ENCODE measurements around the gene HOXB7. TPM values are rescaled to one million over a fixed set of nuclear protein-coding genes. Genes with fewer than 3 reads are reported as not detected.

The HOXB7 gene
- total RNA-seq, 1 donor from 2014 or later, result 9.9 TPM

DNA sequence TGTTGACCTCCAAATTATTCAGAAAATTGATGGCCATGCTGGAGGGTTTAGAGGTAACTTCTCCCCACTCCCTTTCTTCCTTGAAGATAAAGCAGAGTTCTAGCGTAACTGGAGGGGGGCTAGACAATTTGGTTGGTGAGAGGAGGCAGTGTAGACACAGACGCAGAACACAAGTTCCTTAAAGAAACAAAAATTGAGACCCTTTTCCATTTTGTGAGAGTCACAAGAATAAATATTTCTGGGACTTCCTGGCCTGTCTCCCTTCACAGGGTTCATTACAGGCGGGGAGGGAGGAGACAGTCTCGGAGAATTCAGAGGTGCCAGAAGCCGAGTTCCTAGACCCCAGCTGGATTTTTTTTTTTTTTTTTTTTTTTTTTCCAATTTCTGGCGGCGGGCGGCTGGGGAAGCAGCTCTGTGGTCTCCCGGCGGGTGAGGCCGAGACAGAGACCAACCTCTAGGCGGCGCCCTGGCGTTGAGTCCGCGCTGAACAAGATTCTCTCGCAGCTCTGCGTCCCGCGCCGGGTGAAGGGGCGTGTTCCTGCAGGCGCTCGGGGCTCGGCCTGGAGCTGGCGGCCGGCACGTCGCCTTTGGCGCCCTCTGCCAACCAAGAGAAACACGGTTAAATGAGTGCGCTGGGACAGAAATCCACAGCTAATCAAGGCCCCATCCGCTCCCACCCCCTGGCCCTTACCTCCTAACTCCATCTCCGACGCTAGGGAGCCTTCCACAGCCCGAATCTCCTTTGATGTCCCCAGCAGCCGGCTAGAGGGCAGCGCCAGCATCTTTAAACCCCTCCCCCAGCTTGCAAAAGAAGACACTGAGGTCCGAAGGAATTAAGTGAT lies 25.6 kb upstream of the HOXB7 start:
- peak; percentile 97 for DNase-seq

DNA sequence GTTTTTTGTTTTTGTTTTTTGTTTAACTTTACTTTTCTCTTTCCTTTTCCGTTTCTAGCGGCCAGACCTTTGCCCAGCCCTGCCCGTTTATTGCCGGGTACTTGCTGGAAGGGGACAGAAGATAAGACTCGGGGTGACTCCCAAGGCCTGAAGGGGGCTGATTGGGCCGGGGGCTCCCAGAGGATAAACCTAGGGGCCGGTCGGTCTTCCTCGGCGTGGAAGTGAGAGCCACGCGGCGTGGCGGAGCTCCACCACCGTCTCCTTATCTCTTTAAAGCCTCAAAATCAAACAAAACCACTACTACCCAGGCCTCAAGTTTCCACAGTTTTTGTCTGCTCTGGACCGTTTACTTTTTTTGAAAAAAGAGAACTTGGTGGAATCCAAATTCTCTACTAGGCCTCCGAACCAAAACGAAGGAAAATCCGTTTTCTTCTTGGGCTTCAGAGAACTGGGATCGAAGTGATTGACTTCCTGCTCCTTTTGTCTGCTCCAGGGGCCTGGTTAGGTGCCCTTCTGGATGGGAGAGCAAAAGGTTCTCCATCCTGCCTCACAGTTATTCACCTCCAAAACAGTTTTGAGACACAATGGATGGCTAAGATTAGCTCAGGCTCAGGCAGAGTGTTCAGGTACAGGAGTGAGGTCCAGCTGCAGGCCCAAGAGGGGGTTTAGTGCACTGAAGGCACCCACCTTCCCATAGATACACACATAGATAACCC lies 23.8 kb upstream of the HOXB7 start:
- no peak for DNase-seq

DNA sequence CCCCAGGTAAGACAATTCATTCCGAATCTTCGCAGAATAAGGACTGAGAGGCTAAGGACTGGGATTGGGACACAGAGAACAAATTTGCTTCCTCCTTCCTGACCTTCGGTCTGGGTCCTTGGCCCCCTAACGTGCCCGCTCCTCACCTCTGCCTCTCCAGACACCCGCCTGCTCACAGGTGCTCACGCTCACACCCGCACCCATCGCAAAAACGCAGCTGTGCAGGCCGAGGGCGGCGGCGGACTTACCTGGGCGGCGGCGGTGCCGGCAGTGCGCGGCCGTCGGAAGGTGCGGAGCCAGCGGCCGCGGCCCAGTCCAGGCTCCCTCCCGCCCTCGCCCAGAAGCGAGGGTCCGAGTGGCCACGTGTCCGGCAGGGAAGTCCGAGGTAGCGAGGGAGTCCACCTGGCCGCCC lies 22.5 kb upstream of the HOXB7 start:
- no peak for DNase-seq

DNA sequence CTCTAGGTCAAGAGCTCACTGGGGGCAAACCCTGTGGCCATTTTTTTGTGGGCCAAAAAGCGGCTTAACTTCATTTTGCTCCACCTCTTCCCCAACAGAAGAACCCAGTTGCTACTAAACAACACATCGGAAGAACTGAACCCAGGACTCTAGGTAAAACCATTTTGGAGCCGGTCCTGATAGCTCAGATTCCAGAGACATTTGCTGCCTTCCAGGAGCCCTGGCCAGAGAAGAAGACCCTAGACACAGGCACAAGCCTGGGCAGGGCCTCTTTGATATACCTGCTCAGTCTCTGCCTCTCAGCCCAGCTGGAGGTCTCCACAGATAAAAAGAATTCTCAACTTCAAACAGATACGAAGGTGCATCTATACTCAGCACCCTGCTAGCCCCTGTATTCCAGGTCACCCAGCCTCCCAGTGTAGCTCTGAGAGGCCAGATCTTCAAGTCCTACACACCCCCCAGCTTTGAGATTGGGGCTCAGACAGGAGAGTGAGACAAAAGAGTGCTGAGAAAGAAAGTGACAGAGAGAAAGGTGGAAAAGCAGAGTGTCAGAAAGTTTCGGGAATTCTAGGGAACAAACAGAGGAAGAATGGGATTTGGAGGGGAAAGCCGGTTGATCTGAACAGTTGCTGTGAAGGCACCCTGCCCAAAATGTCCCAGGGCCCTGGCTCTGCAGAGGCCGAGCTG lies 21.9 kb upstream of the HOXB7 start:
- no peak for DNase-seq

DNA sequence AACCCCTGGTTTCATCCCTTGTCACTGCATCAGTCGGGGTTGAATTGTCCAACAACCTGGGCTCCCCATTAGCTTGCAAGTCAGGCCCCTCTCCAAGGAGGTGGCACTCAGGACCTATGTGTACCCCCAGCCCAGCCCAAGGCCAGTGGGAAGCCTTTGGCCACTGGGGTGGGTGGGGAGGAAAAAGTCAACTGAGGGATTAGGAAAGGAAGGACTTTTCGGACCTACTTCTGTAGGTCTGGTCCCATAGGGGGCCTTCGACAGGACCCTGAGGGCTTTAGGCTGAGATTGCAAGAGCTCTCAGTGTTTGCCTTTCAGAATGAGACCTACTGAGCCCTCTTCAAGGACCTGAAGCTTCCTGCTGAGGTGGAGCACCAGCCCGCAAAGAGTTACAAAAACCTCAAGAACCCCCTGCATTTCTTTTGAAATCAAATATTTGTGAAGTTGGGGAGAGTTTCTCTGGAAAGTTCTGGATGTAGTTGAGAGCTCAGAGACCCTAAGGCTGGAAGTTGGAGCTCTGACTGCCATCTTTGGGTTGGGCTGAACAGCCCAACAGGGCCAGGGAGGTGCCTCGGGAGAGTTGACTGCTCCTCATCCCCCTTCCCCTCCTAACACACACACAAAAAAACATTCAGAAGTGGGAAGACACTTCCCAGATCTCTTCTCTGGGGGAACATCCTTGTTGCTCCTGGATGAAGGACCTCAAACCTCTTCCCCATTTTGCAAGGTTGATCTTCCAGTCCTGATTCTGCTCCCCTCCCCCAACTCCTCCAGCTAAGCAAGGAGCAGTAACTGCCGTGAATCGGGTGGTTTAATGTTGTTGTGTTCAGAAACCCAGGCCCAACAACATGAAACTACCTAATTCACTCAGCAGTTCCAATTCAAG lies 21.1 kb upstream of the HOXB7 start:
- no peak for DNase-seq

DNA sequence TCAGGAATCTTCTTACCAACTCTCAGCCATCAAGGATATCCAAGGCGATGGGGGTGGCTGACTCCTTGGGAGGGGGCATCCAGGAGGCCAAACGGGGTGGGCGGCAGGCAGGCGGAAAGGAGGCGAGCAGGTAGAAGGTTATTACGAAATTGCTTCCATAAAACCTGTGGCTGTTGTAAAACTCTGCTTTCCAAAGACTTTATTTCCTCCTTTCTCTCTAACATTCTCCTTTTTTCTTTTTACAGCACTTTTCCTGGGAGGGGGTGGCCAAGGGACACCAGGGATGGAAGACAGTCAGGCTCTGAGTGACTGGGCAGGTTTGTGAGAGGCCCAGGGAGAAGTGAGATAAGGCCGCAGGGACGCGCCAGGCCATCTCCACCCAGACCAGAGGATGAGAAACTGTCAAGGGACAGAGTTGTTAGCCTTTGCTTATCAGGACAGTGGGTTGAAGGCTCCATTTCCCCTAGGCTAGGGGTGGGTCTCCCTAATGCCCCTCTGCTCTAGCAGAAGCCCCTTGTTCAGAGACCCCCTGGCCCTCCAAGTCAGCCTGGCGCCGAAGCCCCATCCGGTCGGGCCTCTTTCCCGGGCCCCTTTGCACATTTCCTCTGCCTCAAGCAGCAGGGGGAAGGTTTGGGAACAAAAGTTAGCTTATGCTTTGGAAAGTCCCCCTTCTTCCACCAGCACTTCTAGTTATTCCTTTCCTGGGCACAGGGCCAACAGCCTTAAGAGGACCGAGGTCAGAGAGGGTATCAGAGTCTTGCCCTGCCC lies 20.3 kb upstream of the HOXB7 start:
- no peak for DNase-seq

DNA sequence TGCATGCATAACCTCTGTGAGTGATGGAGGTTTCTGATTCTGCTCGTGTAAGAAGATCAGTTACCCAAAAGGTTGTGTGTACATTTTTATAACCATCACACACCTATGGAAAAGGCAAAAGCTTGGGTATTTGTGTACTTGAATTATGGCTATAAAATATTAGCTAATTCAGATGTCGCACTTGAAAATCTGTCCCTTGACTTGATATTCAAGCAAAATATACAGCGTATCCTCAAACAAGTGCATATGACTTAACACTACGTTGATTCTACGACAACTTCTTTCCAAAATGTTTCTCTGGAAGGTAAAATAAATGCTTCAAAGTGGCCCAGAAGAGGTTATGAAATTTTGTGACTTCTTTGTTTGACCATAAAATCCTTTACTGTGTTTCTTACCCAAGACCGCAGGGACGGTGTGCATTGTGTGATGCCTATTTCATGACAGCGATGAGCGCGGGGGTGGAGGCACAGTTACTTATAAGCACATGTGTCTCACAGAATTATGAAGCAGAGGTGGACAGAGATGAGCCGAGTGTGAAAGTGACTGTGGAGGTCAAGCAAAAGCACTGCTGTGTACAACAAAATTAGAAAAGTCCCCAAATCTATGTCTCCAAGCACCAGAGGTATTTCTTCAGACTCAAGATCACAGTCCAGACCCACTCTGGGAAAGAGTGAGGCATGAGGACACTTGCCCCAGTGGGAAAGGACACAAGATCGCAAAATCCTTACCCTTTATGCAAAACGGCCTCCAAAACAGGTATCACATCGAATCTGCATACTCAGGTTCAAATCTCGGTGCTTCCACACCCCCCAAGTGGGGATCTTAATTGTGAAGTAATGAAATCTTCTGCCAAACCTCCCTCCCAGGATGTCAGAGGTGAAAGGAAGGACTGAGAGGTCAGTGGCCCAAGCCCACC lies 19.4 kb upstream of the HOXB7 start:
- no peak for DNase-seq

DNA sequence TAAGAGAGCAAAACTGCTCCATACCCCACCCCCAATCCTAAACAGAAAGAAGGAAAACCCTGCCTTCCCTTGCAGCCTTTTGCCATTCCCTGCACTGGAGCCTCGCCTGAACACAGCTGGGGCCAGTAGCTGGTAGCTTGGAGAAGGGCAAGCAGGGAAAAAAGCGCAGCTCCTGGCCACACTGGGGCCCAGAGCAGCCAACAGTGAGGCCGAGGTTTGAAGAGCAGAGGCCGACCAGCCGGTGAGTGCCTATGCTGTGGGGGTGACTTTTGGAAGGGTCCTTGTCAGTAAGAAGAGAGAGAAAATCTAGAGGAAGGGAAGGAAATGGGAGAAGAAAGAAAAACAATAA lies 18.6 kb upstream of the HOXB7 start:
- DNase-seq, result no peak

DNA sequence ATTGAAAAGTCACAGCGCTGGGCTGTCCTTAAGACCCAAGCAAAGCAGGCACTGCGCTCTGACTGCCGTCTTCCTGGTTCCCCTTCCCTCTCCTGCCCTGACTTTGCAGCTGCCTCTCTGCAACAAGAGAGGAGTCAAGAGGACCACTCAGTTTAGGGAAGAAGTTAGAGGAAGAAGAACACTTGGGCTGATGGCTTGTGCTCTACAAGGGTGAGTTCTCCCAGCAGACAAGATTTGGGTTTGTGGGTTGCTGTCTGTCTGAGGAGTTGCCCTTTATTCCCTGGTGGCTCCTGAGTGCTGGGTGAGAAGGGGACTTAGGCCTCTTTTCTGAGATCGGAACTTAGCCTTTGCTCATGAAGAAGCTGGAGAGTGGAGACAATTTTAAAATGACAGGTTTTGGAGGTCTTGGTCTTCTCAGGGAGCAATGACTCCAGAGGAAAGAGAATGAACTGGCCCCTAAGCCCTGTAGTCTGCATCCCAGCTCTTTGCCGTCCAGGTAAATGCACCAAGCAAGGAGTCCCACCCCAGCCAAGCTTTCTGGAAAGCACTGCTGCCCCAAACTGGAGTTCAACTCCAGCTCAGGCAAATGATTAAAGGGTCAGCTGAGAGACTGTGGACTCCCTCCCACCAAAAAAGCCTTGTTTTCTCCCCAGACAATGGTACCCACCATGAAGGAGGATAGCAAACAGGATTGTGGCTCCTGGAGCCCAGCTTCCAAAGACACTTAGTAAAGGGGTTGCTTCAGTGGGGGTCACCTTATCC lies 18.0 kb upstream of the HOXB7 start:
- no peak for DNase-seq

DNA sequence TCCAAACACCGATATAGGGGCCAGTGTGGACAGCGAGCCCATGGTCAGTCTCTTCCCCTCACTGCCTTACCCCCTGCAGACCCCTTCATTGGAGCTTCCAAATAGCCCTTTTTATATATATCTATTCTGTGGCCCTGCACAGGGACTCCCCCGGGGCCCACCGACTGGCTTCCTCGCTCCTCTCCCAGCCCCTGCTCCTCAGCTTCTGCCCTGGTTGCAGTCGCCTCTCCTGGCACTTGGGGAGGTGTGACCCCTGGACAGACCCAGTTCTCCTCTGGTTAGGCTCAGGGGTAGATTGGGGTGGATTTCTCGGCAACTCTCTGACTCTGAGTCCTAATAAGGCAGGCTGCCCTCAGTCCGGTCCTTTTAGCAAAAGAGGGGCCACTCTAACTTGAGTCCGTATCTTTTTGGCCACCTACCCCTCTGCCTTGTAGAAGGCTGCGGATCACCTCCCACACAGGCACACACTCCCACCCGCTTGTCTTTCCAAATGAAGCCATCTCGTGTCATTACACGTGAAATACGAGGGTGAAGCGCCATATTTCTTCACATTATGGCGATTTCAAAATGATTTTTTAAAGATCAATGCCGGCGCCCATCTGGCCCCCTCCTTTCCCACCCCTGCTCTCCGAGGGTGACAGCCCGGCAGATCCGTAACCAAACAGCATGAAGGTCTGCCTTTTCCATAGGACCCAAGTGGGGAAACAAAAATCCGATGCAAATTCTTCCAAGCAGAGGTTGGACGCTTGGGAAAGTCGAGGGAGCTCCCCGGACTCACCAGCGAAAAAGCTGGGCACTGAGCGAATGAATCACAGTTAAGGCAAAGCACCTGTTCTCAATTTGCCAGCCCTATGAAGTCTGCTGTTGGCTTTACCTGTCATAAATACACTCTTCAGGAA lies 17.1 kb upstream of the HOXB7 start:
- DNase-seq, result no peak

DNA sequence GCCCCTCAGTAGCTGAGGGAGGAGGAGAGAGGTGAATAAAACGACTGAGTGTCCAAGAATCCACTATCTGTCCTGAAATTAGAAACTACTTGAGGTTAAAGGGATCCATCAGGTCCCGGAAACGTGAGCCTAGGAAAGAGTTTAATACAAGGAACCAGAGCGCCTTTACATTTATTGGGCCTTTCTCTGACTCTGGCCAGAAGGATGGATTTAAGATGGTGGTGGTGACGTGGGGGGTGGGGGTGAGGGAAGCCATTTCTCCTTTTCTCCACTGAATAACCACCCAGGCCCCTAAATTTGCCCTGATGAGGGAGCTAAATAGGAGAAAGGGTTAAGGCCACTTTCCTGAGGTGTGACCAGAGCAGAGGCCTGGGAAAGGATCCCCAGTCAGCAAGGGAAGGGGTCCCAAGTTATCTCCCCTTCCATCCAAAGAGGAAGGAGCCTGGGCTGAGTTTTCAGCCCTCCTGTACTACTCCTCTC lies 16.3 kb upstream of the HOXB7 start:
- no peak for DNase-seq

DNA sequence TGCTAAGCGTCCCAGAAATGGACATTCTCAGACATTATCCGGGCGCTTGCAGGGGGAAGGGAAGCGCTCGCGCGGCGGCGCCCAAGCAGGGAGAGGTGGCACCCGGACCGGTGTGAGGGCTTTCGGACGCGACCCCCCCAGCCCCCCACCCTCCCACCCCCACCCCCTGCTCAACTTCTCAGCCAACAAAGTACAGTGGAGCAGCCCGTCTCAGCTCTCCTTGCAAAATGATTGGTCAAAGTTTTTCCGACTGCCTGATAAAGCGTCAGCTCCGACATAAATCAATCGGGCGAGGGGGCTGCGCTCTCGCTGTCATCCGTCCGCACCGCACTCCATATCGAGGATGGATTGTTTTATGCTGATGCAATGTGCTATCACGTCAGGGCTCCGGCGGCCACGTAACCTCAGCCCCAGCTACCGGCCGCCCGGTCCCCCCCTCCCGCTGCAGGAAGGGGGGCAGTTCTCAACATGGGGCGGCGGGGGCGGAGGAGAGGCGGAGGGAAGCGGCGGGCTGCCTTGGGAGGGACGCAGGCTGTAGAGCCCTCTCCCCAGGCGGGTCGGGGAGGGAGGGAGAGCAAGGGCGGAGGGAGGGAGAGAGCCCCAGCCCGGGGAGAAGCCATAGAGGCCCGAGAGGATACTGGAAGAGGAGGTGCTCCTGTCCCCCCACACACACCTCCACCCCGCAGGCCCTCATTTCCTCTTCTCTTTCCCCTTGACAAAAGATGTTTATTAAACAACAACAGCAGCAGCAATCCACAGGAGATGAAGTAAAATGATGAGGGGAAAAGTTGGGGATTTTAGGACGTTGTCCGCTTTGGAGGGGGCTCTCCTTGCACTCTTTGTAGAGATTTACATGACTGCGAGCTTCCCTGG lies 15.7 kb upstream of the HOXB7 start, which contains the start of gene HOXB9:
HOXB9 (minus strand) TSS at position 114 of the 873 bp plus-strand sequence; CDS start at position 25, 89 bp downstream.
- peak; percentile 57 for DNase-seq

DNA sequence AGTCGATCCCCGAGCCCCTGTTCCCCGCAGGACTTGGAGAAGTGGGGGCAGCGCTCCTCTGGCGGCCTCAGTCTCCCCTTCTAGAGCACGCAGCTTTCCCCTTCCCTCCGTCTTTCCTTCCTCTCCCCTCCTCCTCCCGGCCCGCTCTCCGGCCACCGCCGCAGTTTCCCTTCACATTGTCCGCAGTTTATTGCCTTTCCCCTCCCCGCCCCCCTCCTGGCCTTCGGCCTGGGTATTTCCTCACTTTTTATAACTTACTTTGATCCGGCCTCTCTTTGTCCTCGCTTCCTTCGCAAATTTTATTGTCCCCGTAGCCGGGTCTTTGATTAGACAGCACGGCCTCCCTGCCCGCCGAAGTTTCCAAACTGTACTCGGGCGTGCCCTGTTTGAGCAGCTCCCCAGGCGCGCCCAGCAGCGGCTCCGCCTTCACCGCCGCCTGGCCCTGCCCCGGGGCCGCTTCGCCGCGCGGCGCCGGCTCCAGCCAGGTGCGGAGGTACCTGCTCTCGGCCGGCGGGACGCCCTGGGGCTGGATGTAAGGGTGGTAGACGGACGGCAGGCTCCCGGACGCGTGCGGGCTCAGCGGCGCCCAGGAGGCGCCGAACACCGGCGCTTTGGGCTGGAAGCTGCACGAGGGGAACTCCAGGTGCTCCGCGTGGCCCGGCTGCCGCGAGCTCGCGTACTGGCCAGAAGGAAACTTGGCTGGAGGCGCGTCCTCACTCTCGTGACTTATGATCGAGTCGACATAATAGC lies 14.9 kb upstream of the HOXB7 start:
- peak; percentile 60 for DNase-seq

DNA sequence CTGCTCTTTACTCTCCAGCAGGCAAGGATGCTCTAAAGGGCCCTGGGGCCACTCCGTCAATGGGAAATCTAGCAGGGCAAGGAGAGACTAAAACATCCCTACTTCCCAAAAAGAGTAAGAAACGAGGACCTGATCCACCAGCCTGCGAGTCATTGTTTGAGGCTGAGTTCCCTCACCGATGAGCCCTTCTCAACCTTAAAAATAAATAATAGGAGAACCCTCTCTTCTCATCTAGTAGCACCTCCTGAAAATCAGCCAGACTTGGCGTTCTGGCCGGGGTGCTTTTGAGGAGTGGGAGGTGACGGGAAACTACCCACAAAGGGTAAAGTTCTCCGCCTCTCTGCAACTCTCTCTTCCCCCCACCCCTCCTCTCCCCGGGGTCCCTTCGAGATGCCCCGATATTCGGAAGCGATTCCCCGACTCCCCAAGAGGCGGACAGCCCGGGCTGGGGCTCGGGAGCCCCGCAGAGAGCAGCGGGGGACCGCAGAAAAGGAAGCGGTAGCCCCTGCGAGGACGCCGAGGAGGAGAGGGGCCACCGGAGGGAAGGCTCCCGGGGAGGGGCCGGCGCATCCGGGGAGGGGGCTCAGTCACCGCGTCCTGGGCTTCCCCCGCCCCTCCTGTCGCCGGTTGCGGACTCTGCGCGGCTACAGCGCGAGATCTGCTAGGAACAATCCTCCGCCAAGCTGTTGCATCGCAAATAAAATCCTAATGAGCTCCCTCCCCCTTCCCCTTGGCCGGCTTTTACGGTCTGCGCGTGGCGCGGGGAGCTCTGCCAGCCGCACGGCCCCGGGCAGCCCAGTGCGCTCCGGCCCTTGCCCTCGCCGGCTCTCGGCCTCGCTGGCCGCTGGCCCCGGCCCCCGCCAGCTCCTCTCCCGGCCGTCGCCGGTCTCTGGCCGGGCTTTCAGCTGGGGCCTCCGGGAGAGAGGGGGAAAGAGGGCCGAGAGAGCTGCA lies 14.0 kb upstream of the HOXB7 start:
- DNase-seq, result peak; percentile 60

DNA sequence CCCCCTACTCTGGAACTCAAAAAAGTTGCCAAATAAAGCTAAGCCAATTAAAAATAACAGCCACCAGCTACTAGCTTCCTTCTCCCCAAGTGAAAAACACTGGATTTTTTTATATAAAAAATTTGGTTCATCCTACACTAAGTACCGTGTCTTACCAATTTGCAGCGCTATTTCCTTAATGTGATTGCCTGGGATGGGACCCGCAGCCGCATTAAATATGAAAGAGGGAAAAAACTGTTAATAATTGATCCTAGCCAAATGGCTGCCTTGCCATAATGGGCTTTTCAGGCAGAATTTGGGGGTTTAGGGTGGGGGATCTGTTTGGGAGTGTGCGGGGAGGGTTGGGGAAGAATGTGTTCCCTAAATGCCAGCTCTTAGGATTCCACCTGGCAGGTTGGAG lies 13.3 kb upstream of the HOXB7 start:
- DNase-seq, result no peak

Measured in dermis blood vessel endothelial cell (primary cell).